HCEC 1CT (cell line): ENCODE measurements around the gene TGM4.
"Not testable (repeated sequence)": the region's sequence is repeated elsewhere in the genome, so short reads cannot be mapped to it uniquely, and the experiment has no call there.

Experiments
- DNase-seq: peaks from one replicate; pipeline ENCODE4 v3.0.0-alpha.2; 2017

The TGM4 gene

DNA sequence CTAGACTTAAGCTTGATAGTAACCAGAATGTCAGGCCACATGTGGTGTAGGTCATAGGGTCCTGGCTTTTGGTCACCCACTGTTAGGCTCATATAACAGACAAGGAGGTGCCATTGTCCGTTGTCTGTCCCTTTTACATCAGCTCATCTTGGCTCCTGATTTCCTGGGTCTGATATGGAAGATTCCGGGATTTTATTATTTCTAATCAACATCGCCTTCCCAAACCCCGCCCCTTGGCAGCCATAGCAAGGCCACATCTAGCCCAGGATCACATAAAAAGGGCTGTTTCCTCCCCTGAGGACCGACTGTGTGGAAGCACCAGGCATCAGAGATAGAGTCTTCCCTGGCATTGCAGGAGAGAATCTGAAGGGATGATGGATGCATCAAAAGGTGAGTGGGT, at the start of gene TGM4:
TSS of gene TGM4 (plus strand) at position 301 of the 400 bp plus-strand sequence. CDS start at position 372, 71 bp downstream.
- no peak for DNase-seq

DNA sequence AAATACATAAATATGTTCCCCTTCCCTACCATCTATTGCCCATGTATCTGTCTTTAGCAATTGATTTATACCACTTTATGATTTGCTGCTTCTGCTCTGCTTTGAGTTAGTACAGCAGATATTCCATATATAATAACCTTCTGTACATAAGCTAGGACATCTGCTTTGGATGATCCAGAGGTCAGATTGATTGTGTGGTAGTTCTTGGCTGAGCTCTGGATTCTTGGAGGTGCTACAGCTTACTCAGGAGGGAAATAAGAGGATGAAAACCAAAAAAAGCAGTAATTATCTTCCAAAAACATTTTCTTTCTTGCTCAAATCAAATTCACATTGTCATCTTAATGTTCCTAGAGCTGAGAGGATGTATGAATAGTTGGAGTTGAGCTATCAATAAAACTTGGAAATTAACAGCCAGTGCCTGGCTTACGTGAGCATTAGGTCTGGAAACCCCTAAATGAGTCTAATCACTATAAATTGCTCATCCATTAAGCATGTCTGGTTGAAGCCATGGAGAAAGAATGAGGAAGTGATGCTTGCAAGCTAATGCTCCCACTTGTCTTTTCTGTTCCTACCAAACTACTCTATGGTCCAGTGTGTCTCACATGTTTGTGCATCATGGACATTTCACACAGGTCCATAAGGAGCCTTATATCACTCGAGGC, 49.0 kb upstream of the TGM4 start:
- peak; percentile 71 for DNase-seq

DNA sequence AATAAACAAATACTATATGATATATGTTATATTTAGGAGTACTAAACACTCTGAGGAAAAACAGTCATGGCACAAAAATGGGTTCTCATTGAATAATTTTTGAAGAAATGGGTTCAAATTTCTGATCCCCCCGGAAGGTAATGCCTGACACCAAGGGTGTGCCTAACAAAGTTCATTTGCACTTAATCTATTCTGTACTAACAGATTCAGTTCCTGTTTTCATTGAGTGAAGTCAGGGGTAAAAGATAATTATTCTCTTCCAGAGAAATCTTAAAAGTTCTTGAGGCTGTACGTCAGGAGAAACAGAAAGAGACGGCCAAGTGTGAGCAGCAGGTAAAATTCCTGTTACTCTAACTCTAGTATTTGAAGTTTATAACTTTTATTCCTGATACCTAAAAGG, 47.2 kb upstream of the TGM4 start:
- no peak for DNase-seq

DNA sequence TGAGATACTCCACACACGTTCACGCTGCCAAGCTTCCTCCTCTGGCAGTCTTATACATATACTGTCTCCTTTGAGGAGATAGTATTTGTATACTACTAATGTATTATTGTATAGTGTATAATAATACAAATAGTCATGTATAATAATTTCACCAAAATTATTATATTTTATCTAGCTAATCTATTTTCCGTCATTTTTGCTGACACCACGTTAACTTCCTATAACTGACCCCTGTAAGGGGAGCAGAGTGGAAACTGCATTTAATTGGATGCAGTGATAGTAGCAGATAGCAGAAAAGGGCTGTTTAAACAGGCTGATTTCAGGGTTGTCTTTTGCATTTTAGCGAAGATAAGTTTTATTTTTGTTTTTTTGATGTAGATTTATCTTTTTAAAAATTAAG, 43.2 kb upstream of the TGM4 start:
- DNase-seq: no peak

DNA sequence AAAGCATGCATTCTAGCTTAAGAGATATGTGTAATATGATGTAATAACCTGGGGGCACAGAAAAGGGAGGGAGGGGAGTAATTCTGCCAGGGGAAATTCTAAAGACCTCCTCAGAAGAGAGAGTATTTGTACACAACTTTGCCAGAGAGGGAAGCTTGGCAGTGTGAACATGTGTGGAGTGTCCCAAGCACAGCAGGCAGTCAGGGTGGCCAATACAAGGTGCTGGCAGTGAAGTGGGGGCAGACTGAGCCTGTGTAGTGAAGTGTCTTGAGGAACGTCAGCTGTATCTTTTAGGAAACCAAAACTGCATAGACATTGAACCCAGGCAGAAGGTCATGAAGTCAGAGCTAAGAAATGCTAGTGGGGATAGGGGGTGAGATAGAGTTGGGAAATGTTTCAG, 42.4 kb upstream of the TGM4 start:
- no peak for DNase-seq

DNA sequence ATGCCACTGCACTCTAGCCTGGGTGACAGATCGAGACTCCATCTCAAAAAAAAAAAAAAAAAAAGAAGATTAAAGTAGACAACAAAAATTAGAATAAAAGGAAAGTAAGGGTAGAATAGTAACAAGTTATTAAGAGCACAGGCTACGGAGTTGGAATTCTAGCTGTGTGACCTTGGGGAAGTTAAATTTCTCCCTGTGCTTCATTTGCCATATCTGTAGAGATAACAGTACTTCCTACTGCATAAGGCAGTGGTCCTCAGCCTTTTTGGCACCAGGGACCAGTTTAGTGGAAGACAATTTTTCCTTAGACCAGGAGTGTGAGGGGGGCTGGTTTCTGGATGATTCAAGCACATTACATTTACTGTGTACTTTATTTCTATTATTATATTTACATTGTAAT, 41.4 kb upstream of the TGM4 start:
- no peak for DNase-seq

DNA sequence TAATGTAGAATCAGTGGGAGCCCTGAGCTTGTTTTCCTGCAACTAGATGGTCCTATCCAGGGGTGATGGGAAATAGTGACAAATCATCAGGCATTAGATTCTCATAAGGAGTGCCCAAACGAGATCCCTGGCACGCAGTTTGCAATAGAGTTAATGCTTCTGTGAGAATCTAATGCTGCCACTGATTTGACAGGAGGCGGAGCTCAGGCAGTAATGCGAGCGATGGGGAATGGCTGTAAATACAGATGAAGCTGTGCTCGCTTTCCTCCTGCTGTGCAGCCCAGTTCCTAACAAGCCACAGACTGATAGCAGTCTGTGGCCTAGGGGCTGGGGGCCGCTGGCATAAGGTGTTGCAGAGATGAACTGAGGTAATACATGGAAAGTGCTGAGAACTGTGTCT, 41.0 kb upstream of the TGM4 start:
- DNase-seq: no peak

DNA sequence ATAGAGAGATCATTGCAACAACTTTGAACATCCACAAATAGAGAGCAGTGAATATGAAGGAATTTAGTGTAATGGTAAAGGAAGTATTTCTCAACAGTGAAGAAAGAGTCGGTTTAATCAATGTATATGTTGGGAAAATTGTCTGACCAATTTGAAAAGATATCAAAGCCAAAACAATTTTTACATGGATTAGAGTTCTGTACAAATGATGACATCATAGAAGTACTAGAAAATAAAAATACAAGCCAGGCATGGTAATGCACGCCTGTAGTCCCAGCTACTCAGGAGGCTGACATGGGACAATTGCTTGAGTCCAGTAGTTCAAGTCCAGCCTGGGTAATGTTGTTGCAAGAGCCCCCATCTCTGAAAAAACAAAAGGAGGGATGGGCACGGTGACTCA, 38.7 kb upstream of the TGM4 start:
- no peak for DNase-seq

DNA sequence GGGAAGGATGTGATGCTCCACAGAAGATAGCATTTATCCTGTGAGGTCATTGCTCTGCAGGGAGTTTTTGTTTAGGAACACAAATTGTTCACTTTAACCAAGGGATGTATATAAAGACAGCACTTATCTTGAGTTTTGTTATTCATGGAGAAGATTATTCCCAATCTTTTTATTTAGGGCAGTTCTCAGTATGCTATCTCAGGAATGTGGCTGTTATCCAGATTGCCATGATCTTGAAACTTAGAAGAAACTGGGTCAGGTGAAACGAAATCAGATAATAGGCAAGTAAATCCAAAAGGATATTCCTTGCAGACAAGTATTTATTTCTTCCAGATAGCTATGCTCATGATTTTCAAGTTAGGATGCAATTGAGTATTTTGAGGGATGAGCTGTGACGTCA, 32.0 kb upstream of the TGM4 start:
- no peak for DNase-seq

DNA sequence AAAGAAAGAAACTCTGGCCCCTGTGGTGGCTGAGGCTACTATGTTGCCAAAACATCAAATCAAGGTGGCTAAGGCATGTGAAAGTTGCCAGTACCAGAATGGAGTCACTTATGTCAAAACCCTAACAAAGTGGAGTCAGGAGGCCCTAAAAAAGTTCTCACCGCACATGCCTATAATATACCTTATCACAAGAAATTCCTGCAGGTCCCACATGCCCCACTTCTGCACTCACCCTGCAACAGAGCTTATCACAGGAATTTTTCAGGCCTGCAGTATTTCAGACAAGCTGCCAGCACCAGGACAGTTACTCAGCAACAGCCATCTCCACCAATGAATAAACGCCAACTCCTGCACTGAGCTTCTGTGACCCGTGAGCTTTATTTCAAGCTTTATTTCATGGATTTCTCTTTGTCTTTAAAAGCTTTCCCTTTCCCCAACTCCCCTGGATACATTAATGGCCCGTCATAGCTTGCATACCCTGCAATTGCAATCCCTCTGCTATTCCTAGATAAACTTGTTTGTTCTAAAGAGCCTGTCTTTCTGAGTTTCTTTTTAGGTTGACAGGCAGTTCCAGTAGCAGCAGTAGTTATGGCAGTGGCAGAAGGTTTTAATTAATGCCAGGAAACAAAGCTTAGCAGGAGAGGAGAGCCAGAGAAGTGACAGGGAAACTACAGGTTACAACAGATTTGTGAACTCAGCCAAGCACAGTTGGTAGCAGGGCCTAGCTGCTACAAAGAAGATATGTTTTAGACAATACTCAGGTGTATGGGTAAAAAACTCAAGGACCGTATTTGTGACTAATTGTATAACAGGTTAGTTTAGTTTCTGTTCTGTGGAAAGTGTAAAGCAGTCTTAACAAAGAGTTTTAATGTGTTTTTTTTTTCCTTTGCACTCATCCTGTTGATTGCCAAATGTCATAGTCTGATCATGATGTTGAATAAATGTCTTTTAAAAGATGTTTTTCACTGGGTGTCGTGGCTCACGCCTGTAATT, 28.6 kb upstream of the TGM4 start:
- DNase-seq: no peak

DNA sequence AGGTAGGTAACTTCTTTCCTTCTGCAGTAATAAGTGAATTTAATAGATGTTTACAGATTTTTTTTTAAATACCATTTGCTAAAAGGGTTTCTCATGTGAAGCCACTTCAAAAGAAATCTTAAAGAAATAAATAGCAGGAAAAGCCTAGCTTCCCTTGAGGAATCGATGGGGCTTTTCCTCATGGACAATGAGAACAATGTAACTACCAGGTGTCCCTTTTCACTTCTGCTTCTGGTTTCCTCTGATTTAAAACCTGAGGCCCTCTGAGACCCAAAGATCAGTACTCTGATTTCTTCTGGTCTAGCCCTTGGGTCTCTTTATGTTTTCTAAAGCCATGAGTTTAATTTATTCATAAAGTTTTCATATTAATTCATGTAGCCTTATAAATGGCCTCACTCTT, 25.8 kb upstream of the TGM4 start:
- no peak for DNase-seq

DNA sequence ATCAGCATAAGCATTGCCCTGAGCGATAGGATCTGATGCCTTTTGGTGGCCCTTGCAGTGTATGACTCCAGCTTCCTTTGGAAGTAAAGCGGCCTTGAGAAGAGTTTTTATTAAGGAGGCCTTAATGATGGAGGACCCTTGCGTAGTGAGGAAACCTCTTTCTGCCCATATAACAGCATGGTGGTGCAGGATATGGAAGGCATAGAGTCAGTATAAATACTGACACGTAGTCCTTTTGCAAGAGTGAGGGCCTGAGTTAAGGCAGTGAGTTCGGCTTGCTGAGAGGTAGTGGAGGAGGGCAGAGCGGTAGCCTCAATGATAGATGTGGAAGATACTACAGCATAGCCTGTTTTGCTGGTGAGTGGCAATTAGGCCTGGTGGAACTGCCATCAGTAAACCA, 17.7 kb upstream of the TGM4 start:
- DNase-seq: not testable (repeated sequence)

DNA sequence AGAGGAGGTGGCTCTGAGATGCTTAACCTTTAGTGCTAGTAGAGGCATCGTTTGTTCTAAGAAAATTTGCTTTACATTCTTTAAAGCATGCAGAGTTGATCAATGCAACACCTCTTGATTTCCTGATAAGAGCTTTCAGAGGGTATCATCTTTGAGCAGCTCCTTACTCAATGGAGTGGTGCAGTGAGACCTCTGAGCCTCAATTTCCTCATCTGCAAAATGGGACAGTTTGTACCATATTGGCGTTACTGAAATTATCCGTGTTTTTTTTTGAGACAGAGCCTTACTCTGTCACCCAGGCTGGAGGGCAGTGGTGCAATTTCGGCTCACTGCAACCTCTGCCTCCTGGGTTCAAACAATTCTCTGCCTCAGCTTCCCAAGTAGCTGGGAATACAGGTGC, 14.3 kb upstream of the TGM4 start:
- DNase-seq: no peak

DNA sequence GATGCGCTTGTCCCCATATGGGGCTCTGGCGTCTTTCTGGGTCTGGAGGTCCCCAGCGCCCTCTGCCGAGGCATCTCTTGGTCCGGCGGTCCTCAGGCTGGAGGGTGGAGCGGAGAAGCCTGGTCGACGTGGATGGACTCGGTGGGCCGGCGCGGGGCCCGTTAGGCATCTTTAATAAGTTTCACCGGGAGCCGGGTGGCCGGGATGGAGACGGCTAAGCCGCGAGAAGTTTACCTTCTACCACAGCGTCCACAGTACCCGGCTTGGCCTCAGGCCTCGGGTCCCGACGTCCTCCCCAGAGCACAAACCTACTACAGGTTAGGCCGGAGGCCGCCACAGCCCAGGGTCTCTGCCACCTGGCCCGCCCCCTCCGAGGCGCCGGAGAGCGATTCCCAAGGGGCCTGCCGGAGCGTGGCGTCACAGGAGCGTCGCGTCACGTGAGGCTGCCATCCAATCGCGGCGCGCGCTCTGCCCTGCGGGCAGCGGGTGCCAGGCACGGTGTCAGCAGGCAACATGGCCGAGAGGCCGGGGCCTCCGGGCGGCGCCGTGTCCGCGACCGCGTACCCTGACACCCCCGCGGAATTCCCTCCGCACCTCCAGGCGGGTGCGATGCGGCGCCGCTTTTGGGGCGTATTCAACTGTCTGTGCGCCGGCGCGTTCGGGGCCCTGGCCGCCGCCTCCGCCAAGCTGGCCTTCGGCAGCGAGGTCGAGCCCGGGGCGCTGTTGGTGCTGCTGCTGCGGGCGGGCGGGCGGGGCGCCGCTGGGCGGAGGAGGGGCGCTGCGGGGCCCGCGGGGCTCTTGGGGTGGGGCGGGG, 12.8 kb upstream of the TGM4 start, which contains the start of gene TMEM42:
TSS of gene TMEM42 (plus strand) at position 501 of the 814 bp plus-strand sequence. CDS start at position 514, 13 bp downstream.
- peak; percentile 89 for DNase-seq

DNA sequence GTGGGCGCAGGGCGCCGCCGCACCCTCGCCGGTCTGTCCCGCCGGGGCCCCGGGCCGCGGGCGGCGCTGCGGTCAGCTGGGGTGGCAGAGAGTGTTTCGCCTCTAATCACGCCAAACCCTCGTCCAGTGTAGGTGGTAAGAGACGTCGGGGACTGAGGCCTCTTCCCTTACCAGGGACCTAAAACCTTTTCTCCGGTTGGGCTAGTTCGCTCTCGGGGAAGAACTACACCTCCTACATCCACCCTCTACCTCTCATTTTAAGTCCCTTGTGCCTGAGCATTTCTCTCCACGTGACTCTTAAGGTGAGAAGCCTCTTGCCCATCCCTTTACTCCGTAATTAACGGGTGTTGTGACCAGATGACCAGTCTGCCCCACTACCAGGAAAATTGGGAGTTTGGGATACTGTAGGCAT, 12.2 kb upstream of the TGM4 start:
- peak; percentile 28 for DNase-seq

DNA sequence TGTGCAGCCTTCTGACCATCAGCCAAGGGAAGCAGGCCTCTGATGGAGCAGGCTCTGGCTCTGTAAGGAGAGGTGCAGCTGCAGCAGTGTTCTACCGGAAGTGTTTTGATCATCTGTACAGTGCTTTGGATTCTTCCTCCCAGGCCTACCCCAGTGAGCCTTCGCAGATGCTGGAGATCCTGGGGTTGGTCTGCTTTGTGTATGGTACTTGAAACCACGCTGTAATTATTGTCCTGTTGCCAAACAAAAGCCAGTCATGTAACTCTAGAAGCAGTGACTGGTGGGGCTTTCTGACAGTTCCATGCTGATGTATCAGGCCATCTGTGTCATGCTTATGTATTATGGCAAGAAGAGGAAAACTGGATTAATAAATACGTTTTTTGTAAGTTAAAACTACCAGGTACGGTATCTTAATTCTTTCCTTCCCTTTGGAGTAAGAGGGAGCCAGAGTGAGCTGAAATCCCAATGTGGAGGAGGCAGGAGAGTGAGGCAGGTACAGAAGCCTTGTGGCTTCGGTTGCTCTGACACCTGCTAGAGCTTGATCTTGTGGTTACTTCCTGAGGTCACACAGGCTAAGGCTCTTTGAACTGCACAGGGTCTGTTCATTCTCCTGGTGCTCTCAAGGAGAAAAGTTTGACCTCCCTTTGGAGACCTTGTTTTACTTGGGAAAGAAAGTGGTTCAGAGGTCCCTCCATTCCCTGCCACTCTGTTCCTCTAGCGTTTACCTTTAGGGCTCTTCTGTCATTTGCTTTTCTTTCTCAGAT, 9.0 kb upstream of the TGM4 start:
- no peak for DNase-seq

DNA sequence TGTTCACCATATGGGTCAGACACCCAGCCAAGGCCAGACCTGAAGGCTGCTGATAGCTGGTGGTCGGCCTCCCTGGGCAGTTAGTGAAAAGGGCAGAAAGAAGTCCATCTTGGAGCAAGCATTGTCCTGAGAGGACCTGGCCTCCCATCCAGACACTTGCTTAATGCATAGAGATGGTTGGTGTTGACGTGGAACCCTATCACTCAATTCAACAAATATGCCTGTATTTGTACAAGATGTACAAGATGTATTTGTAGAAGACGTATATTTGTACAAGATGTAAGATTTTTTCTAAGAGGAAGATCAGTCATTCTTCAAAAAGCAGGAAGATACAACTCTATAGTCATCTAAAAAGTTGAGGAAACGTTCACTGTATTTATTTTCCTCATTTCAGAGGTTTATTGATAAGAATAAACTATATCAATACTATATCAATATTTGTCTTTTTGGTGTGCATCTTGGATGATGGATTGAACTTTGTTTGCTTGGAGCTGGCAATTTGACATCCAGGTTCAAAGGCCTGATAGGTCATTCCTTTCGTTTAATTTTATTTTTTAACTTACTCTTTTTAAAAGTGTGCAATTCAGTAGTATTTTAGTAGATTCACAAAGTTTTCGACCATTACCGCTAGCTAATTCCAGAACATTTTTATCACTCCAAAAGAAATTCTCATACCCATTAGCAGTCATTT, 6.8 kb upstream of the TGM4 start:
- no peak for DNase-seq

DNA sequence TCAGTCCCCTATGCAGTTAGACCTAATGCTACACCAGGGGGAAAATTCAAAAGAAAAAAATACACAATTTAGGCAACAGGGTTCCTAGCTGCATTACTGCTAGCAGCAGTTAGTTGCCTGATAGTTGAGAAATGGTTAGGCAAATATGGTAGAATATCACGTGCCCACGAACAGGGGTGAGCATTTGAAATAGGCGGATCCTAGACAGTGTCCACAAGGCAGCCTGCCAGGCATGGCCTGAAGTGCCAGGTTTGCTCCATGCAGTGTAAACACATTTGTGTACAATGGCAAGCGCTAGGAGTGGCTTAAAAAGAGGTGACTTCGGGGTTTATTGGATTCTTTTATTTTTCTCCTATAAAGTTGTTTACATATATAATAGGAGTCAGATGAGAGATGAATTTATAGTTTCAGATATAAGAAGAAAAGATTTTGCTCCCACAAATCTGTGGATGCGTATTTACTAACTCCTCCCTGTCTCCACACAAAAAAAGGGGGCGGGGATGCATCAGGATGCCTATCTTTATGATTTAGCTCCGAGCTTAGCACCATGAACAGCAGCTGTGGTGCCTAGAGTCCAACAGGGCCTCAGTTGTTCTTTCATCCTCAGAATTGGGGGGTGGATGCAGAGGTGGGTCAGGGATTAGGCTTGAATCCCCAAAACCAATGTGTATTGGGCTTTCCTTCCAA, 3.9 kb upstream of the TGM4 start:
- no peak for DNase-seq

DNA sequence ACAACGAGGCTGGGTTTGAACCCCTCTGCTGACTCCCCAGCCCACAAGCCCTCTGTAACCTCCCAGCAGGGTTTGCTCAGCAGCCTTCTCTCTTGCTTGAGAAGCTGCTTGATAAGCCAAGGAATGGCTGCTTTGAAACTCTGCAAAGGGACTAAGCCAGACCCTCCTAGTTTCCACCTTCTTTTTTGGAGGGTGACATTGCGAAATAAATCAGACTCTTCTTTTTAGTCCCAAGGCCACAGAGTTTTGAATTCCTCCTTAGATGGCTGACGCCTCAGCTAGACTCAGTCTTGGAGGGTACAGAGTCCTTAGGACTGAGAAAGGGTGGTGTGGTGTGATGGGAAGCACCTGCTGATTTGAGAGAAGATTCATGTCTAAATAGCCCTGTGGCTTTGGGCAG, 1.2 kb downstream of the TGM4 start:
- no peak for DNase-seq

DNA sequence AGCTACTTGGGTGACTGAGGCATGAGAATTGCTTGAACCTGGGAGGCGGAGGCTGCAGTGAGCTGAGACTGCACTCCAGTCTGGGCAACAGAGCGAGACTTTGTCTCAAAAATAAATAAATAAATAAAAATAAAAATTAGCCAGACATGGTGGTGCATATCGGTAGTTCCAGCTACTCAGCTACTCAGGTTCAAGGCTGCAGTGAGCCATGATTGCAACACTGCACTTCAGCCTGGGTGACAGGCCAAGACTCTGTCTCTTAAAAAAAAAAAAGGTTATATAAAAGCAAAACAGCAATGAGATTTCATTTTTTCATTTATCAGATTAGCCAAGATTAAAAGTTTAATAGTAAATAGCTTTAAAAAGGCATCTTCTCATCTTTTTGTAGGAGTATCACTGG, 2.9 kb downstream of the TGM4 start:
- no peak for DNase-seq

DNA sequence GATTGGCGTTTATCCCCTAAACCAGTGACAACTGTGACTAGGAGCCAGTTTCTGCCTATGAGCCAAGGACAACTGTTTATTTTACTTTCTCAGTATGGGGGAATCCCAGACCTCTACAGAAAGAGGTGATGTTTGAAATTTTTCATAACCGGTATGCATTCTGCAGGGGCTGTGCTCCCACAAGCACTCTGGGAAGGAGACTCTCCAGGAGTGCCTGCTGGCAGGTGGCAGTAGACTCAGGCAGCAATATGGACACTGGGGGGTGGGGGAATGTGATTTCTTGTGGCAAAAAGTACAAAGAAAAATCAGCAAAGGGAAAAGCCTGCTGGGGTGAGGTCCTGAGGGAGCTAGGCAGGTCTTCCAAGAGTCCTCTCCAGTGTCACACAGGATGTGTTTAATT, 5.9 kb downstream of the TGM4 start:
- DNase-seq: no peak
